Right lobe of liver (tissue), 6 donors: ENCODE results near the gene TNS1. TPM values are rescaled to one million over a fixed set of nuclear protein-coding genes. Genes with fewer than 3 reads are reported as not detected.

Experiments used
- ATAC-seq, 4 donors: fragments of 200-7000 bp; cut with Tn5 transposase; one replicate each; pipeline ENCODE4 v1.9.1; 2020; ENCODE audit warnings: mild to moderate bottlenecking in 4 of 4, moderate library complexity in 4 of 4
- DNase-seq, 3 donors: peaks; one replicate each; pipeline ENCODE4 v3.0.0-alpha.2; 2020
- H3K27ac ChIP-seq, 3 donors: fragments of 200-600 bp; one replicate each; pipeline ENCODE4 v1.8.0; 2022
- H3K27me3 ChIP-seq, 2 donors: fragments of 200-600 bp; one replicate each; pipeline ENCODE4 v1.8.0; 2022
- H3K36me3 ChIP-seq, 4 donors: fragments of 200-600 bp; sonication (generic) in 1 of 4; one replicate each; pipeline versions ENCODE4 v1.5.1 to v1.8.0; 2017 to 2022; ENCODE audit warnings: control low read depth in 1 of 4
- H3K4me1 ChIP-seq, 4 donors: fragments of 200-600 bp; sonication (generic) in 1 of 4; one replicate each; pipeline versions ENCODE4 v1.5.1 to v1.8.0; 2017 to 2022; ENCODE audit warnings: control low read depth in 1 of 4
- H3K4me3 ChIP-seq, 3 donors: fragments of 200-600 bp; one replicate each; pipeline ENCODE4 v1.8.0; 2022
- H3K9me3 ChIP-seq, 4 donors: fragments of 200-600 bp; sonication (generic) in 1 of 4; one replicate each; pipeline versions ENCODE4 v1.5.1 to v1.8.0; 2017 to 2022; ENCODE audit warnings: control low read depth in 1 of 4
- CTCF ChIP-seq, 4 donors: fragments of 200-600 bp in 3 of 4; fragments of 450-650 bp in 1 of 4; IDR thresholded peaks; one replicate each; pipeline versions ENCODE4 v1.5.1 to v1.8.0; 2016 to 2022; ENCODE audit warnings: antibody characterized with exemption in 4 of 4, mild to moderate bottlenecking in 2 of 4
- POLR2A ChIP-seq: fragments of 450-650 bp; IDR thresholded peaks from one replicate; pipeline ENCODE4 v1.6.1; 2017; ENCODE audit warnings: antibody characterized with exemption, mild to moderate bottlenecking
- WGBS: methylation state at CpG from one replicate; pipeline ENCODE4 v1.1.6; 2018; ENCODE audit warnings: low coverage, low lambda C conversion rate; ENCODE audit not compliant: insufficient coverage; ENCODE audit errors: missing lambda C conversion rate; 5-methylcytosine and 5-hydroxymethylcytosine counted together
- intact Hi-C, 2 donors: fragments of 100-400 bp; cut with DNase I; formaldehyde crosslinking; loops; one replicate each; pipeline versions ENCODE4 v1.11.2 to v1.14.1; 2022
- total RNA-seq, 6 experiments: library from RNA; depleted of rRNA in 2 of 6; stranded (reverse); fragments of >200 nt in 2 of 6; fragmentation: NEBNext Ultra II Directional in 3 of 6; extraction: Animal tissue kit (Norgen Biotek cat#: 25700) in 3 of 6; gene quantifications; one replicate each; pipeline versions ENCODE4 v1.1.0 to v1.2.4, GENCODE V29; 2016 to 2023
- donor health status: DM: no; HTN: yes; CAD: no.
- donor health status: DM: no; HTN: no; CAD: no.
- donor health status: DM: no; HTN: no; CAD: no.
- donor health status: DM: no; HTN: yes; CAD: no.
- donor health status: DM: no; HTN: yes; CAD: no.

Gene TNS1
- total RNA-seq, 6 experiments from 2014 or later = 68.4 to 209 (median 99.2) TPM

GRCh38 chr2:217975626-217976025, 27.2 kb downstream of the TNS1 start:
- ATAC-seq (no peak), DNase-seq (no peak)
- intact Hi-C loops = no loop called here
- no peaks in the 10 kb centered on the region for H3K9me3 ChIP-seq
- 98% methylated on average over 8 of the region's 8 CpGs for WGBS
- TF ChIP-seq CTCF (IDR thresholded peaks at IDR 0.05) (no peak), POLR2A (no peak)
- H3K36me3 ChIP-seq = no peaks in the 10 kb centered on the region
- no peaks in the 10 kb centered on the region for H3K27me3 ChIP-seq
- H3K4me3 ChIP-seq = no peak overlapping the region
- H3K4me1 ChIP-seq = peaks cover 0 to 11% (median 0%) of the 10 kb centered on the region in 4 donors
- no peak overlapping the region for H3K27ac ChIP-seq

GRCh38 chr2:217974389-217975005, 28.3 kb downstream of the TNS1 start:
- no peak overlapping the region for H3K27ac ChIP-seq
- no peak overlapping the region for H3K4me3 ChIP-seq
- no peak for TF ChIP-seq POLR2A
- TF ChIP-seq CTCF (IDR thresholded peaks at IDR 0.05) = no peak
- DNase-seq (peak in 1 of 3 donors; percentile 13), ATAC-seq (no peak)
- no peaks in the 10 kb centered on the region for H3K27me3 ChIP-seq
- H3K4me1 ChIP-seq = peaks cover 0 to 11% (median 0%) of the 10 kb centered on the region in 4 donors
- intact Hi-C loops = no loop called here
- H3K36me3 ChIP-seq = no peaks in the 10 kb centered on the region
- 61% methylated on average over 6 of the region's 8 CpGs for WGBS
- no peaks in the 10 kb centered on the region for H3K9me3 ChIP-seq

- no peak for TF ChIP-seq CTCF (IDR thresholded peaks at IDR 0.05)
- H3K36me3 ChIP-seq = no peaks in the 10 kb centered on the region
- WGBS = 74% methylated on average over 6 of the region's 11 CpGs
- no peak for ATAC-seq
- H3K9me3 ChIP-seq = no peaks in the 10 kb centered on the region
- intact Hi-C loops = no loop called here
- DNase-seq = no peak
- H3K4me3 ChIP-seq = no peak overlapping the region
- H3K27me3 ChIP-seq = no peaks in the 10 kb centered on the region
- peaks cover 0 to 11% (median 0%) of the 10 kb centered on the region in 4 donors for H3K4me1 ChIP-seq
- H3K27ac ChIP-seq = peak overlapping the region in 1 of 3 donors; percentile 5
Measured at GRCh38 chr2:217973008-217973787, 29.6 kb downstream of the TNS1 start.

- ATAC-seq (peak; percentile 59 to 88 (median 78)), DNase-seq (peak in 1 of 3 donors; percentile 50)
- no peak for TF ChIP-seq CTCF (IDR thresholded peaks at IDR 0.05)
- TF ChIP-seq POLR2A = no peak
- 67% methylated on average over 1 of the region's 1 CpG for whole genome bisulfite sequencing
- intact Hi-C loops = no loop called here
- no peak overlapping the region for H3K4me3 ChIP-seq
- no peaks in the 10 kb centered on the region for H3K36me3 ChIP-seq
- peaks cover 0 to 11% (median 0%) of the 10 kb centered on the region in 4 donors for H3K4me1 ChIP-seq
- no peaks in the 10 kb centered on the region for H3K9me3 ChIP-seq
- H3K27ac ChIP-seq = peak overlapping the region in 1 of 3 donors; percentile 5
- H3K27me3 ChIP-seq = no peaks in the 10 kb centered on the region
Measured at GRCh38 chr2:217972490-217972889, 30.3 kb downstream of the TNS1 start.
